Activated CD8-positive, alpha-beta memory T cell treated with anti-CD3 and anti-CD28 coated beads, Interleukin-2, amount 50 U/mL, for 4 hours (primary cell): ENCODE measurements around the gene GPR18.
"Not testable (repeated sequence)": the region's sequence is repeated elsewhere in the genome, so short reads cannot be mapped to it uniquely, and the experiment has no call there.

Experiments
- DNase-seq: peaks from one replicate; pipeline ENCODE4 v3.0.0-alpha.2; 2020

The GPR18 gene

GRCh38 chr13:99265162-99265800, 7.1 kb upstream of the GPR18 start:
- no peak for DNase-seq

- no peak for DNase-seq
Measured at GRCh38 chr13:99264051-99264450, 5.9 kb upstream of the GPR18 start.

- DNase-seq, result no peak
Measured at GRCh38 chr13:99263126-99263785, 5.1 kb upstream of the GPR18 start.

- no peak for DNase-seq
Measured at GRCh38 chr13:99261059-99261458, 2.9 kb upstream of the GPR18 start.

GRCh38 chr13:99260216-99260615, 2.0 kb upstream of the GPR18 start:
- DNase-seq, result no peak

- no peak for DNase-seq
Measured at GRCh38 chr13:99258946-99259345, 767 bp upstream of the GPR18 start.

GRCh38 chr13:99257291-99257690, 888 bp downstream of the GPR18 start:
- no peak for DNase-seq

- no peak for DNase-seq
Measured at GRCh38 chr13:99256709-99257108, 1.5 kb downstream of the GPR18 start.

- DNase-seq, result no peak
Measured at GRCh38 chr13:99256283-99256682, 1.9 kb downstream of the GPR18 start.

GRCh38 chr13:99255271-99255670, 2.9 kb downstream of the GPR18 start:
- DNase-seq, result no peak

- DNase-seq, result no peak
Measured at GRCh38 chr13:99254830-99255229, 3.3 kb downstream of the GPR18 start.

- no peak for DNase-seq
Measured at GRCh38 chr13:99251921-99252320, 6.3 kb downstream of the GPR18 start.

- no peak for DNase-seq
Measured at GRCh38 chr13:99250982-99251825, 7.0 kb downstream of the GPR18 start.

- not testable (repeated sequence) for DNase-seq
Measured at GRCh38 chr13:99249606-99250005, 8.6 kb downstream of the GPR18 start.

GRCh38 chr13:99249178-99249577, 9.0 kb downstream of the GPR18 start:
- not testable (repeated sequence) for DNase-seq

GRCh38 chr13:99246100-99246499, 12.1 kb downstream of the GPR18 start:
- no peak for DNase-seq

GRCh38 chr13:99237981-99238662, 20.1 kb downstream of the GPR18 start:
- peak; percentile 42 for DNase-seq

- DNase-seq, result no peak
Measured at GRCh38 chr13:99231721-99232120, 26.5 kb downstream of the GPR18 start.

GRCh38 chr13:99230991-99231390, 27.2 kb downstream of the GPR18 start:
- no peak for DNase-seq

- not testable (repeated sequence) for DNase-seq
Measured at GRCh38 chr13:99230588-99230987, 27.6 kb downstream of the GPR18 start.

- no peak for DNase-seq
Measured at GRCh38 chr13:99228737-99229691, 29.2 kb downstream of the GPR18 start.
